Measurements from ENCODE around the gene KCNA1. TPM values are rescaled to one million over a fixed set of nuclear protein-coding genes. Genes with fewer than 3 reads are reported as not detected.

Gene KCNA1
- total RNA-seq, 1 donor from 2014 or later, result 0.27 TPM

DNA sequence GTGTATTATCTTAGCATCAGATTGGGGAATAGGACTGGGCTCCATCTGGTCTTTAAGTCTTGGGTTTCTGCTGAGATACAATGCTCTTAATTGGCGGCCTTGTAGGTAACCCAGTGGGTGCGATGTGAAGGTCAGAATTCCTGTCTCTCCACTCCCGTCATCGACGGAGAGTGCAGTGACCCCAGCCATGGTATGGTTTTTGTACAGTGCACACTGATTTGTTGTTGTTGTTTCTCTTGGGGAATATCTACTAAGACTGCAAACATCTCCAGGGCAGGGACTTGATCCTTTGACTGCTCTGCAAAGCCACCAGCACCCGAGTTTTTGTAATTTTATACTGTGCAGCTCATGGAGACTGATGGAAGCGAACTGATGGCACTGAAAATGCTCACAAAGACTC lies 41.4 kb downstream of the KCNA1 start:
- Histone ChIP-seq H3K4me1 (ENCODE audit: insufficient read depth, low read length) (peaks cover 5% of the 10 kb centered on the region), H3K36me3 (ENCODE audit: insufficient read depth, low read length) (no peaks in the 10 kb centered on the region), H3K9me3 (ENCODE audit: insufficient read depth, low read depth, low read length) (no peaks in the 10 kb centered on the region), H2AFZ (ENCODE audit: low read depth, low read length) (no peak overlapping the region), H4K20me1 (ENCODE audit: insufficient read depth, low read length) (no peaks in the 10 kb centered on the region), H3K4me2 (ENCODE audit: low read length) (no peak overlapping the region), H3K79me2 (ENCODE audit: insufficient read depth, low read length) (no peaks in the 10 kb centered on the region), H3K9ac (ENCODE audit: low read length) (no peak overlapping the region), H3K4me3 (ENCODE audit: insufficient read depth, low read depth, low read length) (no peak overlapping the region), H3K27me3 (ENCODE audit: insufficient read depth, low read length) (peaks cover 3% of the 10 kb centered on the region), H3K27ac (ENCODE audit: low read depth, low read length) (no peak overlapping the region)
- DNase-seq (ENCODE audit: low read depth), result no peak
- Mint-ChIP-seq H3K27ac (ENCODE audit: unreplicated experiment) (no peak overlapping the region), H3K9me3 (ENCODE audit: unreplicated experiment) (no peaks in the 10 kb centered on the region), H3K4me1 (ENCODE audit: low read depth, unreplicated experiment) (peaks cover 7% of the 10 kb centered on the region), H3K36me3 (ENCODE audit: low read depth, unreplicated experiment) (no peaks in the 10 kb centered on the region), H3K27me3 (ENCODE audit: low read depth, unreplicated experiment) (peaks cover 31% of the 10 kb centered on the region), H3K4me3 (ENCODE audit: unreplicated experiment) (no peak overlapping the region)
- FAIRE-seq, result no peak
- TF ChIP-seq, protein P1, sequence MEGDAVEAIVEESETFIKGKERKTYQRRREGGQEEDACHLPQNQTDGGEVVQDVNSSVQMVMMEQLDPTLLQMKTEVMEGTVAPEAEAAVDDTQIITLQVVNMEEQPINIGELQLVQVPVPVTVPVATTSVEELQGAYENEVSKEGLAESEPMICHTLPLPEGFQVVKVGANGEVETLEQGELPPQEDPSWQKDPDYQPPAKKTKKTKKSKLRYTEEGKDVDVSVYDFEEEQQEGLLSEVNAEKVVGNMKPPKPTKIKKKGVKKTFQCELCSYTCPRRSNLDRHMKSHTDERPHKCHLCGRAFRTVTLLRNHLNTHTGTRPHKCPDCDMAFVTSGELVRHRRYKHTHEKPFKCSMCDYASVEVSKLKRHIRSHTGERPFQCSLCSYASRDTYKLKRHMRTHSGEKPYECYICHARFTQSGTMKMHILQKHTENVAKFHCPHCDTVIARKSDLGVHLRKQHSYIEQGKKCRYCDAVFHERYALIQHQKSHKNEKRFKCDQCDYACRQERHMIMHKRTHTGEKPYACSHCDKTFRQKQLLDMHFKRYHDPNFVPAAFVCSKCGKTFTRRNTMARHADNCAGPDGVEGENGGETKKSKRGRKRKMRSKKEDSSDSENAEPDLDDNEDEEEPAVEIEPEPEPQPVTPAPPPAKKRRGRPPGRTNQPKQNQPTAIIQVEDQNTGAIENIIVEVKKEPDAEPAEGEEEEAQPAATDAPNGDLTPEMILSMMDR (IDR thresholded peaks at IDR 0.05; ENCODE audit: insufficient read depth, low read depth, low read length), result no peak
- no peak for TF ChIP-seq EZH2 (IDR thresholded peaks at IDR 0.05; ENCODE audit: insufficient read depth, low read length)

- peaks cover 10% of the 10 kb centered on the region for H3K4me1 ChIP-seq (ENCODE audit: insufficient read depth, low read length)
- no peaks in the 10 kb centered on the region for H3K9me3 Mint-ChIP-seq (ENCODE audit: unreplicated experiment)
- H3K4me1 Mint-ChIP-seq (ENCODE audit: low read depth, unreplicated experiment), result peaks cover 12% of the 10 kb centered on the region
- H3K4me3 Mint-ChIP-seq (ENCODE audit: unreplicated experiment), result no peak overlapping the region
- TF ChIP-seq, protein P1 (IDR thresholded peaks at IDR 0.05; ENCODE audit: insufficient read depth, low read depth, low read length), result no peak
- TF ChIP-seq EZH2 (IDR thresholded peaks at IDR 0.05; ENCODE audit: insufficient read depth, low read length), result no peak
- no peak overlapping the region for H3K9ac ChIP-seq (ENCODE audit: low read length)
- H3K79me2 ChIP-seq (ENCODE audit: insufficient read depth, low read length), result no peaks in the 10 kb centered on the region
- no peak overlapping the region for H2AFZ ChIP-seq (ENCODE audit: low read depth, low read length)
- no peak overlapping the region for H3K27ac ChIP-seq (ENCODE audit: low read depth, low read length)
- H3K36me3 Mint-ChIP-seq (ENCODE audit: low read depth, unreplicated experiment), result no peaks in the 10 kb centered on the region
- H3K27me3 ChIP-seq (ENCODE audit: insufficient read depth, low read length), result peaks cover 3% of the 10 kb centered on the region
- no peak overlapping the region for H3K4me2 ChIP-seq (ENCODE audit: low read length)
- no peak overlapping the region for H3K27ac Mint-ChIP-seq (ENCODE audit: unreplicated experiment)
- H3K9me3 ChIP-seq (ENCODE audit: insufficient read depth, low read depth, low read length), result no peaks in the 10 kb centered on the region
- H3K27me3 Mint-ChIP-seq (ENCODE audit: low read depth, unreplicated experiment), result peaks cover 31% of the 10 kb centered on the region
- no peaks in the 10 kb centered on the region for H3K36me3 ChIP-seq (ENCODE audit: insufficient read depth, low read length)
- no peak for FAIRE-seq
- no peaks in the 10 kb centered on the region for H4K20me1 ChIP-seq (ENCODE audit: insufficient read depth, low read length)
- no peak for DNase-seq (ENCODE audit: low read depth)
- no peak overlapping the region for H3K4me3 ChIP-seq (ENCODE audit: insufficient read depth, low read depth, low read length)
Measured at GRCh38 chr12:4951601-4952000, 41.9 kb downstream of the KCNA1 start.

GRCh38 chr12:4954621-4955354 lies 45.1 kb downstream of the KCNA1 start:
- no peaks in the 10 kb centered on the region for H3K36me3 ChIP-seq (ENCODE audit: insufficient read depth, low read length)
- FAIRE-seq (no peak), DNase-seq (ENCODE audit: low read depth) (no peak)
- no peaks in the 10 kb centered on the region for H4K20me1 ChIP-seq (ENCODE audit: insufficient read depth, low read length)
- Mint-ChIP-seq H3K36me3 (ENCODE audit: low read depth, unreplicated experiment) (no peaks in the 10 kb centered on the region), H3K4me3 (ENCODE audit: unreplicated experiment) (no peak overlapping the region), H3K4me1 (ENCODE audit: low read depth, unreplicated experiment) (peaks cover 32% of the 10 kb centered on the region), H3K9me3 (ENCODE audit: unreplicated experiment) (peaks cover 4% of the 10 kb centered on the region), H3K27ac (ENCODE audit: unreplicated experiment) (no peak overlapping the region), H3K27me3 (ENCODE audit: low read depth, unreplicated experiment) (peaks cover 24% of the 10 kb centered on the region)
- no peak overlapping the region for H2AFZ ChIP-seq (ENCODE audit: low read depth, low read length)
- H3K27ac ChIP-seq (ENCODE audit: low read depth, low read length), result no peak overlapping the region
- peaks cover 3% of the 10 kb centered on the region for H3K27me3 ChIP-seq (ENCODE audit: insufficient read depth, low read length)
- no peak for TF ChIP-seq EZH2 (IDR thresholded peaks at IDR 0.05; ENCODE audit: insufficient read depth, low read length)
- TF ChIP-seq, protein P1 (IDR thresholded peaks at IDR 0.05; ENCODE audit: insufficient read depth, low read depth, low read length), result no peak
- H3K79me2 ChIP-seq (ENCODE audit: insufficient read depth, low read length), result no peaks in the 10 kb centered on the region
- H3K4me1 ChIP-seq (ENCODE audit: insufficient read depth, low read length), result peaks cover 23% of the 10 kb centered on the region
- H3K9ac ChIP-seq (ENCODE audit: low read length), result no peak overlapping the region
- H3K4me3 ChIP-seq (ENCODE audit: insufficient read depth, low read depth, low read length), result no peak overlapping the region
- no peak overlapping the region for H3K4me2 ChIP-seq (ENCODE audit: low read length)
- H3K9me3 ChIP-seq (ENCODE audit: insufficient read depth, low read depth, low read length), result no peaks in the 10 kb centered on the region
